ENCODE data around the gene CD8B.

The CD8B gene

DNA sequence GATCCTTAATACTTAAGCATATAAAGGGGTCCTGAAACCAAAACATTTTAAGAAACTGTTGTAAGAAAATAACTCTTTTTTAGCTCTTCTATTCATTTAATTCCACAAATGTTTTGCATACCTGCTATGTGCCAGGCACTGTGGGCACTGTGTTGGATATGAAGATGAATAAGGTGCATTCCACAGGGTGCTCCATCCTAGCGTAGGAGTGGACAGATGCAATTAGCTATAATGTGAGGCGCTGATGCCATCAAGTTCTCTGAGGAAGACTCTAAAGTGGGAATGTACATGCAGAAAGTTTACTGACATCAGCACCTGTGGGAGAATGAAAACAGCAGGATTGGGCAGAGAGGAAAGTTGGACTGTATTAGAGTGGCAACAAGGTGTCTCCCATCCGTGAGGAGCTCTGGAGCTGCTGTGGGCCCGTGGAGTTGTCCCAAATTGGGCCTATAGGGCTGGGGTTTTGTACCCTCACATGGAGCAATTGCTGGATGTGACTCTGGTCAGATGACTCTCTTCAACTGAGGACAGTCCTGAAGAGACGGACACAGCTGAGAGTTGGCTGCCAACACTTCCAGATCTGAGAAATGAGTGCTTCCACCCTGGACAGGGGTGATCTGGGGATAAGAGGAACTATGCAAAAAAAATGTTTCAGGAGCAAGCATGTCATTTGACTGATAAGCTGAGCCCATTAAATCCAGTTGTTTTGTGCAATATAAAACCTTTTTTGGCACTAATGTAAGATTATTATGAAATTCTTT lies 93.3 kb downstream of the CD8B start:
- no peak for DNase-seq
